ENCODE measurements around the gene GTF2B.
A peak's percentile ranks its signal among the peaks of the same experiment; 100 is the strongest.
"Not testable (repeated sequence)": the region's sequence is repeated elsewhere in the genome, so short reads cannot be mapped to it uniquely, and the experiment has no call there.

Gene GTF2B, protein sequence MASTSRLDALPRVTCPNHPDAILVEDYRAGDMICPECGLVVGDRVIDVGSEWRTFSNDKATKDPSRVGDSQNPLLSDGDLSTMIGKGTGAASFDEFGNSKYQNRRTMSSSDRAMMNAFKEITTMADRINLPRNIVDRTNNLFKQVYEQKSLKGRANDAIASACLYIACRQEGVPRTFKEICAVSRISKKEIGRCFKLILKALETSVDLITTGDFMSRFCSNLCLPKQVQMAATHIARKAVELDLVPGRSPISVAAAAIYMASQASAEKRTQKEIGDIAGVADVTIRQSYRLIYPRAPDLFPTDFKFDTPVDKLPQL

DNA sequence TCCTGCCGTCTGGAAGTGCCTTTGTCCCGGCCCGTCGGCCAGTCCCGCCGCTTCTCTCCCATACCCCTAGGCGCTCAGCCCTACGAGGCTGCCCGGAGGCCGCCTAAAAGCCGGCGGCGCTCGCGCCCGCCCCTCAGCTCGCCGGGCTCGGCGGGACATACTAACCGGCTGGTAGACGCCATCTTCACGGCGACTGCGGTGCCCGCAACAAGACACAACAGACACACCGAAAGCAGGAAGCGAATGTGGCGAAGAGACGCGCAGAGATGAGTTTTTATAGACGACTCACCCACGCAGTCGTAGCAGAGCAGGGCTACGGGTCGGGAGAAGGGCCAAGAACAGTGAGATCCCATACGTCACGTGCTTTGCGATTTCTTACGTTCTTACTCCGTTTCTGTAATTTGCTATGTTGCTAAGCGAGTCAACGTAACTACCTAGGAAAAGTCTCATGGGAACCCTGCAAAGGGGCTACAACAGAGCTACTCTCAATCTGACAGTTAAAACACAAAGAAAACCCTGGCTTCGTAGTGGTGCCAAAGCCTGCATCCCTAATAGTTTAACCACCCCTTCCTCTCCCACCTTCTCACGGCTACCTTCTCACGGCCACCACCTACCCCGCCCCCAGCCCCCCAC is at the start of gene GTF2B:
GTF2B (minus strand) TSS at position 250 of the 633 bp plus-strand sequence; CDS start at position 182, 68 bp downstream.
- Histone ChIP-seq H3K9me3 (ENCODE audit: control insufficient read depth, insufficient read depth, low read length) (no peaks in the 10 kb centered on the region), H4K20me1 (ENCODE audit: control insufficient read depth, insufficient read depth, low read depth, low read length) (peaks cover 19% of the 10 kb centered on the region), H3K79me2 (ENCODE audit: control insufficient read depth, low read length) (peaks cover 51% of the 10 kb centered on the region), H3K9me2 (replicated peaks; ENCODE audit: control insufficient read depth, low read length) (no peaks in the 10 kb centered on the region), H3K27ac (ENCODE audit: low read depth, low read length) (peak within 1 kb of the TSS; percentile 61), H3F3A (ENCODE audit: control insufficient read depth, insufficient read depth) (no peaks in the 10 kb centered on the region), H3K4me1 (ENCODE audit: control insufficient read depth, low read length) (peaks cover 29% of the 10 kb centered on the region), H3K36me3 (ENCODE audit: control insufficient read depth, low read length) (peaks cover 20% of the 10 kb centered on the region), H3K4me3 (ENCODE audit: low read length) (peak within 1 kb of the TSS; percentile 99), H3K27me3 (ENCODE audit: control insufficient read depth, low read length) (no peaks in the 10 kb centered on the region), H3K4me2 (ENCODE audit: low read length) (peak within 1 kb of the TSS; percentile 78)
- no peak for TF ChIP-seq EZH2phosphoT487 (IDR thresholded peaks at IDR 0.05; ENCODE audit: borderline replicate concordance, low read length)
- TF ChIP-seq, protein P1, sequence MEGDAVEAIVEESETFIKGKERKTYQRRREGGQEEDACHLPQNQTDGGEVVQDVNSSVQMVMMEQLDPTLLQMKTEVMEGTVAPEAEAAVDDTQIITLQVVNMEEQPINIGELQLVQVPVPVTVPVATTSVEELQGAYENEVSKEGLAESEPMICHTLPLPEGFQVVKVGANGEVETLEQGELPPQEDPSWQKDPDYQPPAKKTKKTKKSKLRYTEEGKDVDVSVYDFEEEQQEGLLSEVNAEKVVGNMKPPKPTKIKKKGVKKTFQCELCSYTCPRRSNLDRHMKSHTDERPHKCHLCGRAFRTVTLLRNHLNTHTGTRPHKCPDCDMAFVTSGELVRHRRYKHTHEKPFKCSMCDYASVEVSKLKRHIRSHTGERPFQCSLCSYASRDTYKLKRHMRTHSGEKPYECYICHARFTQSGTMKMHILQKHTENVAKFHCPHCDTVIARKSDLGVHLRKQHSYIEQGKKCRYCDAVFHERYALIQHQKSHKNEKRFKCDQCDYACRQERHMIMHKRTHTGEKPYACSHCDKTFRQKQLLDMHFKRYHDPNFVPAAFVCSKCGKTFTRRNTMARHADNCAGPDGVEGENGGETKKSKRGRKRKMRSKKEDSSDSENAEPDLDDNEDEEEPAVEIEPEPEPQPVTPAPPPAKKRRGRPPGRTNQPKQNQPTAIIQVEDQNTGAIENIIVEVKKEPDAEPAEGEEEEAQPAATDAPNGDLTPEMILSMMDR (IDR thresholded peaks at IDR 0.05; ENCODE audit: low read depth, low read length, poor library complexity, severe bottlenecking): no peak

DNA sequence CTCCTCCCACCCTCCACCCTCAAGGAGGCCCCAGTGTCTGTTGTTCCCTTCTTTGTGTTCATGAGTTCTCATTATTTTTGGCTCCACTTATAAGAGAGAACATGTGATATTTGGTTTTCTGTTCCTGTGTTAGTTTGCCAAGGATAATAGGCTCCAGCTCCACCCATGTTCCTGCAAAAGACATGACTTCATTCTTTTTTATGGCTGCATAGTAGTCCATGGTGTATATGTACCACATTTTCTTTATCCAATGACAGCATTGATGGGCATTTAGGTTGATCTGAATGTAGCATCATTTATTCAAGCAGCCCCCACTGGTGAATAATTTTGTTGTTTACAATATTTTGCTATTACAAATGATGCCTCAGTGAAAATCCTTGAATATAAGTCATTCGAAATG is 47.2 kb upstream of the GTF2B start:
- H3K27me3 ChIP-seq (ENCODE audit: control insufficient read depth, low read length); H3K4me2 ChIP-seq (ENCODE audit: low read length); H3K9me3 ChIP-seq (ENCODE audit: control insufficient read depth, insufficient read depth, low read length); H3K4me1 ChIP-seq (ENCODE audit: control insufficient read depth, low read length); H3K4me3 ChIP-seq (ENCODE audit: low read length); H3K27ac ChIP-seq (ENCODE audit: low read depth, low read length); H3K79me2 ChIP-seq (ENCODE audit: control insufficient read depth, low read length); H4K20me1 ChIP-seq (ENCODE audit: control insufficient read depth, insufficient read depth, low read depth, low read length); H3K9me2 ChIP-seq (replicated peaks; ENCODE audit: control insufficient read depth, low read length): not testable (repeated sequence)
- Histone ChIP-seq H3K36me3 (ENCODE audit: control insufficient read depth, low read length) (peaks cover 43% of the 10 kb centered on the region), H3F3A (ENCODE audit: control insufficient read depth, insufficient read depth) (peaks cover 11% of the 10 kb centered on the region; the same call in 1 of the 2 replicates)

DNA sequence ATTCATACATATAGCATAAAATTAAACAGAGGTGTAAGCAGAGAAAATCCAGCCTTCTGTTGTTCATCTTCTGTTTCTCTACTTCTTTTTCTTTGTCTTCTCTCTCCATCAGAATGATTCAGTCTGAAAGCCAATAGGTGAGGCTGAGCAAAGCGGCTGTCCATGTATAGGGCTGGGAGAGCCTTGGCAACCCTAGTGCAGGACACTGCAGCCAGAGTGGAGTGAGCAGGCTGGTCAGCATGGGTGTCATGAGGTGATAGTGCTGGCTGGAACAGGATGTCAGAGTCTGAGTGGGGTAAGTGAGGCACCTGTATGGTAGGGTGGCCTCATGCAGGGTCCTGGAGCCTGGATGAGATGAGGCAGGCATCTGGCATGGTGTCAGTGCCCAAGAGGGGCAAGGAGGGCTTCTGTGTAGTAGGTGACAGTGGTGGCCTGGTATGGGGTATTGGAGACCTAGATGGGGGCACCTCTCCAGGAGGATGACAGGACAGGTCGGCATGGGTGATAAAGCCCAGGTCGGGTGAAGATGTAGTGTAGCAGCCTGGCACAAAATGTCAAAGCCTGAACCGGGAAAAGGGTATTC is 45.5 kb upstream of the GTF2B start:
- no peak overlapping the region for H3K27ac ChIP-seq (ENCODE audit: low read depth, low read length)
- H3K79me2 ChIP-seq (ENCODE audit: control insufficient read depth, low read length): no peaks in the 10 kb centered on the region
- H3K4me2 ChIP-seq (ENCODE audit: low read length): no peak overlapping the region
- no peaks in the 10 kb centered on the region for H3K9me2 ChIP-seq (replicated peaks; ENCODE audit: control insufficient read depth, low read length)
- H3K36me3 ChIP-seq (ENCODE audit: control insufficient read depth, low read length): peaks cover 33% of the 10 kb centered on the region
- TF ChIP-seq, protein P1 (IDR thresholded peaks at IDR 0.05; ENCODE audit: low read depth, low read length, poor library complexity, severe bottlenecking): no peak
- TF ChIP-seq EZH2phosphoT487 (IDR thresholded peaks at IDR 0.05; ENCODE audit: borderline replicate concordance, low read length): no peak
- H3K4me1 ChIP-seq (ENCODE audit: control insufficient read depth, low read length): no peaks in the 10 kb centered on the region
- peaks cover 11% of the 10 kb centered on the region; the same call in 1 of the 2 replicates for H3F3A ChIP-seq (ENCODE audit: control insufficient read depth, insufficient read depth)
- no peak overlapping the region for H3K4me3 ChIP-seq (ENCODE audit: low read length)
- no peaks in the 10 kb centered on the region for H3K9me3 ChIP-seq (ENCODE audit: control insufficient read depth, insufficient read depth, low read length)
- H4K20me1 ChIP-seq (ENCODE audit: control insufficient read depth, insufficient read depth, low read depth, low read length): no peaks in the 10 kb centered on the region
- H3K27me3 ChIP-seq (ENCODE audit: control insufficient read depth, low read length): no peaks in the 10 kb centered on the region

DNA sequence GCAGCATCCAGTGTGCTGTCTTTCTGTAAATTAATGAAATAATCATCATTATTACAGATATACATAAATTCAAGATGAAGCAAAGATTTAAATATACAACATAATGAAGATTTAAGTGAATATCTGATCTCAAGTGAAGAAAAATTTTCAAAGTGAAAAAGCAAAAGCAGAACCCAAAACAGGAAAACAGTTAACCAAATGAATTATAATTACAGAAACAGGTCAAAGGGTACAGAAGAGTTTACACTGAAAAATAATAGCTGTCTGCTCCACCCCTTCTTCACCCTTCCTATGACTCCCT is 44.8 kb upstream of the GTF2B start:
- no peaks in the 10 kb centered on the region for H3K9me3 ChIP-seq (ENCODE audit: control insufficient read depth, insufficient read depth, low read length)
- H3K79me2 ChIP-seq (ENCODE audit: control insufficient read depth, low read length): no peaks in the 10 kb centered on the region
- peaks cover 31% of the 10 kb centered on the region for H3K36me3 ChIP-seq (ENCODE audit: control insufficient read depth, low read length)
- H3K4me2 ChIP-seq (ENCODE audit: low read length): no peak overlapping the region
- H3K27me3 ChIP-seq (ENCODE audit: control insufficient read depth, low read length): no peaks in the 10 kb centered on the region
- TF ChIP-seq EZH2phosphoT487 (IDR thresholded peaks at IDR 0.05; ENCODE audit: borderline replicate concordance, low read length): no peak
- TF ChIP-seq, protein P1 (IDR thresholded peaks at IDR 0.05; ENCODE audit: low read depth, low read length, poor library complexity, severe bottlenecking): no peak
- H3K27ac ChIP-seq (ENCODE audit: low read depth, low read length): no peak overlapping the region
- H3K4me3 ChIP-seq (ENCODE audit: low read length): no peak overlapping the region
- H4K20me1 ChIP-seq (ENCODE audit: control insufficient read depth, insufficient read depth, low read depth, low read length): no peaks in the 10 kb centered on the region
- no peaks in the 10 kb centered on the region for H3K4me1 ChIP-seq (ENCODE audit: control insufficient read depth, low read length)
- H3F3A ChIP-seq (ENCODE audit: control insufficient read depth, insufficient read depth): peaks cover 11% of the 10 kb centered on the region; the same call in 1 of the 2 replicates
- H3K9me2 ChIP-seq (replicated peaks; ENCODE audit: control insufficient read depth, low read length): no peaks in the 10 kb centered on the region
